ENCODE results near the gene SLK. TPM values are rescaled to one million over a fixed set of nuclear protein-coding genes. Genes with fewer than 3 reads are reported as not detected.

SLK gene
- total and polyA plus RNA-seq, 2 of the 13 experiments (the other 11 are each of a cell fraction or from before 2014, with no cell fraction given), result 3.4 to 22.8 TPM

DNA sequence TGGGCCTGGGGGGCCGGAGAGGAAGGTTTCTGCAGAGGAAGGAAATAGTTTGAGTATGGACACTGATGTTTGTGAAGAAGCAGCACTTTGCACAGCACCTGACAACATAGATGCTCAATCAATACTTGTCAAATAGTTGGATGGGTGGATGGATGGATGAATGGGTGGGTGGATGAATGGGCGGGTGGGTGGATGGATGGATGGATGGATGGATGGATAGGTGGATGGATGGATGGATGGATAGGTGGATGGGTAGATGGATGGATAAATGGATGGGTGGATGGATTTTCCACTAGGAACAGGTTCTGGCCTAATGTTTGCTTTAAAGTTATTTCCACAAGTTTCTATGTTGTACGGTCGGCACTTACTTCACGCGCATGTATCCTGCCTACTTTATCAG lies 73.4 kb downstream of the SLK start (continued):
- TF ChIP-seq, protein P1, sequence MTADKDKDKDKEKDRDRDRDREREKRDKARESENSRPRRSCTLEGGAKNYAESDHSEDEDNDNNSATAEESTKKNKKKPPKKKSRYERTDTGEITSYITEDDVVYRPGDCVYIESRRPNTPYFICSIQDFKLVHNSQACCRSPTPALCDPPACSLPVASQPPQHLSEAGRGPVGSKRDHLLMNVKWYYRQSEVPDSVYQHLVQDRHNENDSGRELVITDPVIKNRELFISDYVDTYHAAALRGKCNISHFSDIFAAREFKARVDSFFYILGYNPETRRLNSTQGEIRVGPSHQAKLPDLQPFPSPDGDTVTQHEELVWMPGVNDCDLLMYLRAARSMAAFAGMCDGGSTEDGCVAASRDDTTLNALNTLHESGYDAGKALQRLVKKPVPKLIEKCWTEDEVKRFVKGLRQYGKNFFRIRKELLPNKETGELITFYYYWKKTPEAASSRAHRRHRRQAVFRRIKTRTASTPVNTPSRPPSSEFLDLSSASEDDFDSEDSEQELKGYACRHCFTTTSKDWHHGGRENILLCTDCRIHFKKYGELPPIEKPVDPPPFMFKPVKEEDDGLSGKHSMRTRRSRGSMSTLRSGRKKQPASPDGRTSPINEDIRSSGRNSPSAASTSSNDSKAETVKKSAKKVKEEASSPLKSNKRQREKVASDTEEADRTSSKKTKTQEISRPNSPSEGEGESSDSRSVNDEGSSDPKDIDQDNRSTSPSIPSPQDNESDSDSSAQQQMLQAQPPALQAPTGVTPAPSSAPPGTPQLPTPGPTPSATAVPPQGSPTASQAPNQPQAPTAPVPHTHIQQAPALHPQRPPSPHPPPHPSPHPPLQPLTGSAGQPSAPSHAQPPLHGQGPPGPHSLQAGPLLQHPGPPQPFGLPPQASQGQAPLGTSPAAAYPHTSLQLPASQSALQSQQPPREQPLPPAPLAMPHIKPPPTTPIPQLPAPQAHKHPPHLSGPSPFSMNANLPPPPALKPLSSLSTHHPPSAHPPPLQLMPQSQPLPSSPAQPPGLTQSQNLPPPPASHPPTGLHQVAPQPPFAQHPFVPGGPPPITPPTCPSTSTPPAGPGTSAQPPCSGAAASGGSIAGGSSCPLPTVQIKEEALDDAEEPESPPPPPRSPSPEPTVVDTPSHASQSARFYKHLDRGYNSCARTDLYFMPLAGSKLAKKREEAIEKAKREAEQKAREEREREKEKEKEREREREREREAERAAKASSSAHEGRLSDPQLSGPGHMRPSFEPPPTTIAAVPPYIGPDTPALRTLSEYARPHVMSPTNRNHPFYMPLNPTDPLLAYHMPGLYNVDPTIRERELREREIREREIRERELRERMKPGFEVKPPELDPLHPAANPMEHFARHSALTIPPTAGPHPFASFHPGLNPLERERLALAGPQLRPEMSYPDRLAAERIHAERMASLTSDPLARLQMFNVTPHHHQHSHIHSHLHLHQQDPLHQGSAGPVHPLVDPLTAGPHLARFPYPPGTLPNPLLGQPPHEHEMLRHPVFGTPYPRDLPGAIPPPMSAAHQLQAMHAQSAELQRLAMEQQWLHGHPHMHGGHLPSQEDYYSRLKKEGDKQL (CRISPR knock-in tag; IDR thresholded peaks at IDR 0.05; ENCODE audit: low read depth), result no peak
- TF ChIP-seq, protein P2, sequence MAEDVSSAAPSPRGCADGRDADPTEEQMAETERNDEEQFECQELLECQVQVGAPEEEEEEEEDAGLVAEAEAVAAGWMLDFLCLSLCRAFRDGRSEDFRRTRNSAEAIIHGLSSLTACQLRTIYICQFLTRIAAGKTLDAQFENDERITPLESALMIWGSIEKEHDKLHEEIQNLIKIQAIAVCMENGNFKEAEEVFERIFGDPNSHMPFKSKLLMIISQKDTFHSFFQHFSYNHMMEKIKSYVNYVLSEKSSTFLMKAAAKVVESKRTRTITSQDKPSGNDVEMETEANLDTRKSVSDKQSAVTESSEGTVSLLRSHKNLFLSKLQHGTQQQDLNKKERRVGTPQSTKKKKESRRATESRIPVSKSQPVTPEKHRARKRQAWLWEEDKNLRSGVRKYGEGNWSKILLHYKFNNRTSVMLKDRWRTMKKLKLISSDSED (CRISPR knock-in tag; IDR thresholded peaks at IDR 0.05), result no peak
- TF ChIP-seq JARID2 (CRISPR knock-in tag; IDR thresholded peaks at IDR 0.05; ENCODE audit: insufficient replicate concordance) (no peak), HMG20A (CRISPR knock-in tag; IDR thresholded peaks at IDR 0.05; ENCODE audit: borderline replicate concordance) (no peak)

All from HepG2 (cell line).